ENCODE data around the gene NRN1L. TPM values are rescaled to one million over a fixed set of nuclear protein-coding genes. Genes with fewer than 3 reads are reported as not detected.

Gene NRN1L
- total and polyA plus RNA-seq, 2 of the 4 experiments (the other 2 are of a cell fraction) = 0.27 TPM; not detected in 1

DNA sequence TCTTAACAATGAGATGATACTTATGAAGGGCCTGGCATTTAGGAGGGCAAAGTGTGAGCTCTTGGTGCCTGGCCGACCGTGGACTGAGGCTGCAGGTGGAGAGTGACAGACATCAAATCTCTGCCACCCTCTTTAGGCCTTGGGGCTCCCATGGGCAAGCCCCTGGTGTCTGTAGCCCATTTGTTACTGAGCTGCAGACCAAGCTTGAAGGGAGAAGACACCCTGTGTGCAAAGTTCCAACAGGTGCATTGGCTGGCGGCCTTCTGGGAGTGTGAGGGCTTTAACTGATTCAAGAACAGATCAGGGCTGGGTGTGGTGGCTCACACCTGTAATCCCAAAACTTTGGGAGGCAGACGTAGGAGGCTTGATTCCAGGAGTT is 47.8 kb downstream of the NRN1L start (continued):
- no peak for TF ChIP-seq CHD1 (IDR thresholded peaks at IDR 0.05; ENCODE audit: low read depth, low read length)
- no peak for TF ChIP-seq RFX5 (IDR thresholded peaks at IDR 0.05; ENCODE audit: low read depth, low read length)
- TF ChIP-seq MXI1 (IDR thresholded peaks at IDR 0.05; ENCODE audit: borderline replicate concordance, low read depth, low read length) = no peak

DNA sequence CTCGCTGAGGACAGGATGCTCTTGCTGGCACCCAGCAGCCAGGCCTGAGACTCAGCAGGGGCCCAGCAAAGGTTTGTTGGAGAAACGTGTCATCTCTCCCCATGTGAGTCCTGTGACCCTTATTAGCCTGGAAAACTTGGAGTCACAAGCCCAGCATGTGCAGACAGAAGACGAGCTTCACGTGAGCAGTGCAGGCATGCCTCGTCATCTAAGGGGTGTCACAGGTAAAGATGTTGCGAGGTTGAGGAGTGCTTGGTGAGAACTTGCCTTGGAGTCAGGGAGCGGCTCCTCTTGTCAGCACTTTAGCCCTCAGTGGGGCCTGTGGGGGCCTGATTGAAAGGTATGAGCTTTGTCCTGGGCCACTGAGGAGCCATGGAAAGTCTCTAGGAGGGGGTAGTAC is 49.1 kb downstream of the NRN1L start:
- H3K4me1 ChIP-seq (ENCODE audit: control insufficient read depth, insufficient read depth, low read length) = peaks cover 11% of the 10 kb centered on the region
- 79% methylated on average over 4 of the region's 7 CpGs; no CpG with 5 or more reads in 1 of the 2 experiments for WGBS, 2 experiments (ENCODE audit: extremely low coverage in 2 of 2, insufficient read length in 1 of 2)
- TF ChIP-seq, protein P1, sequence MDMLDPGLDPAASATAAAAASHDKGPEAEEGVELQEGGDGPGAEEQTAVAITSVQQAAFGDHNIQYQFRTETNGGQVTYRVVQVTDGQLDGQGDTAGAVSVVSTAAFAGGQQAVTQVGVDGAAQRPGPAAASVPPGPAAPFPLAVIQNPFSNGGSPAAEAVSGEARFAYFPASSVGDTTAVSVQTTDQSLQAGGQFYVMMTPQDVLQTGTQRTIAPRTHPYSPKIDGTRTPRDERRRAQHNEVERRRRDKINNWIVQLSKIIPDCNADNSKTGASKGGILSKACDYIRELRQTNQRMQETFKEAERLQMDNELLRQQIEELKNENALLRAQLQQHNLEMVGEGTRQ (IDR thresholded peaks at IDR 0.05; ENCODE audit: low read depth, low read length) = no peak
- TF ChIP-seq BHLHE40 (IDR thresholded peaks at IDR 0.05; ENCODE audit: low read depth, low read length) (no peak), CHD1 (IDR thresholded peaks at IDR 0.05; ENCODE audit: low read depth, low read length) (no peak), MAZ (IDR thresholded peaks at IDR 0.05; ENCODE audit: borderline replicate concordance, low read depth, low read length) (no peak)
- TF ChIP-seq, protein P2, sequence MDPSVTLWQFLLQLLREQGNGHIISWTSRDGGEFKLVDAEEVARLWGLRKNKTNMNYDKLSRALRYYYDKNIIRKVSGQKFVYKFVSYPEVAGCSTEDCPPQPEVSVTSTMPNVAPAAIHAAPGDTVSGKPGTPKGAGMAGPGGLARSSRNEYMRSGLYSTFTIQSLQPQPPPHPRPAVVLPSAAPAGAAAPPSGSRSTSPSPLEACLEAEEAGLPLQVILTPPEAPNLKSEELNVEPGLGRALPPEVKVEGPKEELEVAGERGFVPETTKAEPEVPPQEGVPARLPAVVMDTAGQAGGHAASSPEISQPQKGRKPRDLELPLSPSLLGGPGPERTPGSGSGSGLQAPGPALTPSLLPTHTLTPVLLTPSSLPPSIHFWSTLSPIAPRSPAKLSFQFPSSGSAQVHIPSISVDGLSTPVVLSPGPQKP (IDR thresholded peaks at IDR 0.05; ENCODE audit: borderline replicate concordance, low read depth, low read length) = no peak

More for the DNA sequence above, 49.1 kb downstream of the NRN1L start:
- Histone ChIP-seq H3K9me1 (ENCODE audit: insufficient read depth, low read length) (peaks cover 12% of the 10 kb centered on the region), H4K20me1 (ENCODE audit: insufficient read depth, low read length) (peaks cover 4% of the 10 kb centered on the region; the same call in 1 of the 2 replicates), H2AK5ac (ENCODE audit: low read depth, low read length) (no peak overlapping the region), H2AK9ac (replicated peaks; ENCODE audit: low read depth, low read length, poor library complexity) (no peak overlapping the region), H2BK15ac (ENCODE audit: low read depth, low read length) (no peak overlapping the region), H3K27ac (ENCODE audit: insufficient read depth, low read length) (no peak overlapping the region), H3K79me1 (ENCODE audit: low read depth in 1 of 2, low read length in 2 of 2) (peaks cover 9 to 35% of the 10 kb centered on the region in 2 experiments; a peak in 3 of 4 replicates), H3K9me3 (ENCODE audit: control insufficient read depth, insufficient read depth, low read length) (no peaks in the 10 kb centered on the region), H4K91ac (ENCODE audit: insufficient read depth, low read depth, low read length) (no peak overlapping the region), H3K27me3 (ENCODE audit: control insufficient read depth, insufficient read depth, low read length) (no peaks in the 10 kb centered on the region), H3K23ac (ENCODE audit: low read depth, low read length) (no peak overlapping the region; the same call in 1 of the 2 replicates), H4K8ac (ENCODE audit: low read depth in 2 of 2, low read length in 2 of 2) (no peak overlapping the region), H3K18ac (ENCODE audit: low read depth, low read length) (no peak overlapping the region), H3K4me2 (ENCODE audit: low read depth, low read length) (no peak overlapping the region), H3K9ac (ENCODE audit: low read depth, low read length) (no peak overlapping the region), H3K36me3 (ENCODE audit: control insufficient read depth, insufficient read depth, low read length) (peaks cover 15% of the 10 kb centered on the region), H2BK5ac (ENCODE audit: low read depth, low read length, poor library complexity, severe bottlenecking) (no peak overlapping the region), H3K4ac (ENCODE audit: low read depth, low read length) (no peak overlapping the region), H3K14ac (replicated peaks; ENCODE audit: low read depth, low read length) (no peak overlapping the region), H2BK120ac (ENCODE audit: low read depth, low read length) (no peak overlapping the region), H2BK20ac (ENCODE audit: low read depth, low read length) (no peak overlapping the region), H3K4me3 (ENCODE audit: insufficient read depth, low read depth, low read length) (no peak overlapping the region), H4K5ac (ENCODE audit: low read depth, low read length) (no peak overlapping the region), H2AFZ (replicated peaks; ENCODE audit: low read length, poor library complexity) (no peak overlapping the region), H3K56ac (ENCODE audit: extremely low read depth, insufficient read depth, low read length) (no peak overlapping the region)
- ATAC-seq (ENCODE audit: low read depth) = no peak
- no TSS peak for BruUV-seq (replicated peaks)
- in situ Hi-C loops (cut with MboI; ENCODE audit: low sequenced_read_pairs) = loop anchor here (25.0 kb wide), 1 partner anchor 397 kb away; the partner anchor contains the start of gene RIPOR1
- no peak for DNase-seq
- ChIA-PET CTCF (interaction anchor here (0.6 kb wide), 1 partner anchor 213 kb away, joined by 3 read pairs; no protein-coding TSS in a partner anchor), POLR2A (ENCODE audit: unreplicated experiment) (no interaction called here)
- dilution Hi-C loops (cut with HindIII; ENCODE audit: low sequenced_read_pairs, unreplicated experiment) = no loop called here
- intact Hi-C loops (cut with micrococcal nuclease) = no loop called here
